Activated naive CD4-positive, alpha-beta T cell (primary cell): ENCODE results near the gene MTCL3.

ENCODE experiments used
- DNase-seq, 4 experiments: peaks; one replicate each; lab custom pipeline; 2025; lab: John Stamatoyannopoulos, UW

Gene MTCL3

DNA sequence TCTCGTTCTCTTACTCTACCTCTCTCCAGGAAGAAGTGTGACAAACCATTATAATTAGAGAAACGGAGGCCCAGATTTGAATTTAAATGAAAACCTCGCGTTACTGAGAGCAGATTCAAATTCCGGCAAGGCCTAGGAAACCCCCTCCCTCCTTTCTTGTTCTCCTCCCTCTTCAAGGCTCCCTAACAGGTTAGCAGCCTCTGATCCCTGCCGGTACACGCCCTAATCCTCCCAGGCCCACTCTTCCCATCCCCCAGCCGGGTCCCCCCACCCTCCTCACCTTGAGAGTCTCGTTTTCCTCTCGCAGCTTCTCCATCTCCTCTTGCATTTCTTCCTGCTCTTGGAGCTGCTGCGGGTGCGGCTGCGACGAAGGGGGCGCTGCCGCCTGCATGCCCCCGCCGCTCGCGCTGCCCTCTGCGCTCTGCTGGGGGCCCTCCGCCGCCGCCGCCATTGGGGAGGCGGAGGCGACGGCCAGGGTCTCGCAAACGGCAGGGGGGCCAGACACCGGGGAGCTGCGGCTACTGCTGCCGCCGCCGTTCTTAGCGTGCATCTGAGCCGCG is 3.8 kb downstream of the MTCL3 start:
- DNase-seq, result peak in 1 of 4 experiments; percentile 34

DNA sequence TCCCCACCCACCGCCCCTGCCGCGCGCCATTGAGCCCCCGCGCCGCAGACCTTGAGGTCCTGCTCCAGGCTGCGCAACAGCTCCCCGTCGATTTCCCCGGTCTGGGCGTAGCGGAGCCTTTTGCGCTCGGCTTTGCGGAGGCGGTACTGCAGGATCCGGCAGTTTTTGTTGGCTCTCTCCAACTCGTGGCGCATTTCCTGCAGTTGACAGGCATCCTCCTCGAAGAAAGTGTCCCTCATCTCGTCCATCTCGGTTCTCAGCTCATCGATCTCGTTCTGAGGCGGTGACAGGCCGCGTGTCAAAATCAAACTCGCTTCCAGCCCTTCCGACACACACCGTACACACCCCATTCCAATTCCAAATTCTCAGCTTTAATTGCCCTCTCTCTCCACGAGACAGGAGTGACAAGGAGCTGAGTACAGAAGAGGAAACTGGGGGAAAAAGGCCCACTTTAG is 4.3 kb downstream of the MTCL3 start:
- peak in 2 of 4 experiments; percentile 2 to 3 for DNase-seq

DNA sequence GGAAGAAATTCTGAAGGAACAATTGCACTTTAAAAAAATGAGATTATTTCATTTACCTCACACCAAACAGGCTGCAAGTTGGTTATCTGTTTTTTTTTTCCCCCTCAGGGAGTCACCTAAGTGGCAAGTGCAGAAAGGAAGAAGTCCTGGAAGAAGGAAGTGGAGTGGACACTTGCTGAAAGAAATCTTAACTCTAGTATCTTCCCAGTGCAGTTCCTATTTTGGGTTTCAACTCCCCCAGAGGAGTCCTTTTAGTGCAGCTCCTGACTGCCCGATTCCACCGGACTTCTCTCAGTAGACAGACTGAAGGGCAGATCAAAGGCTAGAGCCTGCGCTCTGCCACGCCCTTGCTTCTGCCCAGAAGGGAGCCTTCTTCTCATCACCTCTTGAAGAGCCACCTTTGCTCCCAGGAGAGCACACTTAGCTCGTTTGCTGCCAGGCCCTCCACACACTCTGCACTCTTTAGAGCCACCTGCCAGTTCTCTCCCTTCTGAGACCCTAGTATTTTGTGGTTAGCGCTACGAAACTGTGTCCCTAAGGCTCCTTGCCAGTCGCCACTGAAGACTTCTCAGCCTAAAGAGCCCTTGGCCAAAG is 4.9 kb downstream of the MTCL3 start:
- DNase-seq, result no peak

DNA sequence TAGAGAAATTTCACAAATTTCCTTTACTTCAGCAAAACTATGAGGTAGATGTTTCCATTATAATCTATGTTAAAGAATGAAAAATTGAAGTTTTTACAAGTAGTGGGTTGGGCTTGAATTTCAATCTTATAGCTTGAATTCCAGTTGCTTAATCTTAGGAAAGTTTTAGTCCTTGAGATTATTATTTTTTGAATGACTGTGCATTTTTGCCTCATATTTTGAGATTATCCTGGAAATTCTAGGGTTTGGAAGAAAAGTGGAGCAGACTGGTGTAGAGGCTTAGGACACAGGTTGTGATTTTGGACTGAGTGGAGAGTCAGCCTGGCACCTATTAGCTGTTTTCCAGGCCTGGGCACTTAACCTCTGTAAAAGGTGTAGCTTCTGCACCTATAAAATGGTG is 5.7 kb downstream of the MTCL3 start:
- DNase-seq, result no peak

DNA sequence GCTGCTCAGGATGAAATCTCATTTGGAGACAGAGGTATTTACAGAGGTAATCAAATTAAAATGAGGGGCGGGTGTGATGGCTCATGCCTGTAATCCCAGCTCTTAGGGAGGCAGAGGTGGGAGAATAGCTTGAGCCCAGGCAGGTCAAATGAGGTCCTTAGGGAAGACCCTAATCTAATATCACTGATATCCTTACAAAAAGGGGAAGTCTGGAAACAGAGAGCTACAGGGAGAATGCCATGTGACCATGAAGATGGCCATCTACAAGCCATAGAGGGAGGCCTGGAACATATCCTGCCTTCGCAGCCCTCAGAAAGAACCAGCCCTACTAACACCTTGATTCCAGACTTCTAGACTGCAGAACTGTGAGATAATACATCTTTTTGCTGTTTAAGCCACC is 8.3 kb downstream of the MTCL3 start:
- no peak for DNase-seq

DNA sequence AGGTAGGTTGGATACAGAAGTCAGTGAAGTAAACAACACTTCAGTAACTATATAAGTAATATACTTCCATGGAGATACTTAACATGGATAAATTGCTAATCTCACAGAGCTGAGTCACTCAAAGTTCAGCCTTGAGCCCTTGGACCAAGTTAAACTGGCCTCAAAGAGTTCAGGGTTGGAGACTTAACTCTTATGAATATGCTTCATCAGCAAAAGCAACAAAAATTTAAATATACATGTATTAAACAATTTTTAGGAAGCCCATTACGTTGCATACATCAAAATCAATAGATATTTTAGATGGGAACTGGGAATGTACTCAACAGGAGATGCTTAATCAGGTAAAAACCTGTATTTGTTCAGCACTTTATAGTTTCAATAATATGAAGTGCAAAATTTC is 12.2 kb downstream of the MTCL3 start:
- no peak for DNase-seq

DNA sequence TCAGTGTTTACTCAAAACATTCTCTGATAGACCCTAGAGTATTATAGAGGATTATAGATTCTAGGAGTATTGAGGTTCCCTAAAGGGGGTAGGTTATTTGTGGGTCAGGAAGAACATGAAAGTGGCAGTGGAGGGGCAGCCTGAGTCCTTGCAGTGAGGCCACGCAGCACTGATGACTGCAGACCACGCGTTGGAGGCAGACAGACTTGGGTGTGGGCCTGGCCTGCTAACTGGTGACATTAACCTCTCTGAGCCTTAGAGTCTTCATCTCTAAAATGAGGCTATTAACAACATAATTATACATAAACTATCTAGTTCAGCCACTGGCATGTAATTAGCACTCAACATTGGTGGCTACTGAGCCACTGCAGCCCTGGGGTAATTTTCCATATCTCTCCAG is 16.1 kb downstream of the MTCL3 start:
- no peak for DNase-seq

DNA sequence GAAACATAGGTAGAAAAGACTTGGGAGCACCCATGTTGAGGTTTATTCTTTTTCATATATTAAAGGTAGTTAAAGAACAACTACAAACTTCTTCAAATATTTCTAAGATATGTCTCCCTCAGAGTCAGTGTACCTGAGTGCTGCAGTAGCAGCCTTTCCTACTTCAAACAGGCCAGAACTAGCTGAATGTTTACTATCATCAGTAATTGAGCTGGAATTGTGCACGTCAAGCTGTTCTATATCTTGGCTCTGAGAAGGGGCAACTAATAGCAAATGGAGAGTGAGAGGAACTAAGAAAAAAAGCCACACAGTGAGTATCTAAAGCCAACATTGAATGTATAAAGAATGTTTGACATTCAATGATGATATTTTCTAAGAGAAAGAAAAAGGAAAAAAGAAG is 21.7 kb downstream of the MTCL3 start:
- DNase-seq, result no peak

DNA sequence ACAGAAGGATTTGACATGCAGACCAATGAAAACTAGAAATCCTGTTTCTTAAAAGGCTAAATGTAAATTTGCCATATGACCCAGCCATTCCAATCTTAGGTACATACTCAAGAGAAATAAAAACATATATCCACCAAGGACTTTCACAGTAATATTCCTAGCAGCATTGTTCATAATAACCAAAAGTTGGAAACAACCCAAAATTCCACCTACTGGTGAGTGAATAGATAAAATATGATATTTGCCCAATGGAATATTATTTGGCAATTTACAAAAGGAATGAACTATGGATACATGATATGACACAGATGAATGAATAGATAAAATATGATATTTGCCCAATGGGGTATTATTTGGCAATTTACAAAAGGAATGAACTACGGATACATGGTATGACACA is 22.7 kb downstream of the MTCL3 start:
- DNase-seq, result no peak

DNA sequence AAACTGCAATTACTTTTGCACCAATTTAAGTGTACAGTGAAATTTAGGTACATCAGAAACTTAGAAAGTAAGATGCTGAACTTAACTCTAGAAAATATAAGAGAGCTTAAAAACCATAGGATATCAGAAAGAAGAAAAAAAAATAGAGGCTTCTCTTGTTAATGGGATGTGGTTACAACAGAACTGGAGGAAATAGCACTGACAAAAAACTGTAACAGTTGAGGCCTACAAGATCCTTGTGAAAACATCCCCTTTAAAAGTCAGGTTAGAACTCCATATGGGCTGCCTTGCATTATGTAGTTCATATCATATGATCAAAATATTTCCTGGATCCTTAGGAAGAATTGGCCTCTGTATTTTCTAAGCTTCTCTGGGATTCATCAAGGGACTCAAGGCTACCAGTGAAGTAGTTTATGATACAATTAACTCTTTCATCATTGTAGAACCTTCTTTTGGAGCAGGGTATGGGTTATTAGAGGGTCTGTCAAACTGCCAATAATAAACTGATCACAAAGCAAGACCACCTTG is 24.8 kb downstream of the MTCL3 start:
- DNase-seq, result no peak

DNA sequence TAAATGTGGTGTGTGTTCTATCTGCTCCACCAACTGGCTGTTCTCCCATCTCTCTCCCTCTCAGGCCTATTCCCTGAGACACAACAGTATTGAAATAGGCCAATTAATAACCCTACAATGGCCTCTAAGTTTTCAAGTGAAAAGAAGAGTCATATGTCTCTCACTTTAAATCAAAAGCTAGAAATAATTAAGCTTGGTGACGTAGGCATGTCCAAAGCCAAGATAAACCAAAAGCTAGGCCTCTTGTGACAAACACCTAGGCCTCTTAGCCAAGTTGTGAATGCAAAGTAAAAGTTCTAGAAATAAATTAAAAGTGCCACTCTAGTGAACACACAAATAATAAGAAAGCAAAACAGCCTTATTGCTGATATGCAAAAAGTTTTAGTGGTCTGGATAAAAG is 29.9 kb downstream of the MTCL3 start:
- DNase-seq, result no peak

DNA sequence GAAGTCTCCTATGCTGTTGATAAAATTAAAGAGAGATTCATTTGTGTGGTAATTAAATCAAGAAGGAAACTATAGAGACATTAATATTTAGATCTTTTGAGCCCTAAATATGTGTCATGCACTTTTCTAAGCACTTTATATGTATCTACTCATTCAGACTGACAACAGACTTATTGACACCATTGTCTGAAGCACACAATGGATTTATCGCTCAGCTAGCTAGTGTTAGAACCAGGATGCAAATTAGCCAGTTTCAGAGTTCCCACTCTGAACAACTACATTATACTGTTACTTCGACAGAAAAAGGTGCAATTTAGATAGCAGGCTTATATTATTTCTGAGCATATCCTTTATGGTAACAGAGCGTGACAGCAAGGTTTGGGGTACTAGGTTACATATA is 32.2 kb downstream of the MTCL3 start:
- DNase-seq, result no peak

DNA sequence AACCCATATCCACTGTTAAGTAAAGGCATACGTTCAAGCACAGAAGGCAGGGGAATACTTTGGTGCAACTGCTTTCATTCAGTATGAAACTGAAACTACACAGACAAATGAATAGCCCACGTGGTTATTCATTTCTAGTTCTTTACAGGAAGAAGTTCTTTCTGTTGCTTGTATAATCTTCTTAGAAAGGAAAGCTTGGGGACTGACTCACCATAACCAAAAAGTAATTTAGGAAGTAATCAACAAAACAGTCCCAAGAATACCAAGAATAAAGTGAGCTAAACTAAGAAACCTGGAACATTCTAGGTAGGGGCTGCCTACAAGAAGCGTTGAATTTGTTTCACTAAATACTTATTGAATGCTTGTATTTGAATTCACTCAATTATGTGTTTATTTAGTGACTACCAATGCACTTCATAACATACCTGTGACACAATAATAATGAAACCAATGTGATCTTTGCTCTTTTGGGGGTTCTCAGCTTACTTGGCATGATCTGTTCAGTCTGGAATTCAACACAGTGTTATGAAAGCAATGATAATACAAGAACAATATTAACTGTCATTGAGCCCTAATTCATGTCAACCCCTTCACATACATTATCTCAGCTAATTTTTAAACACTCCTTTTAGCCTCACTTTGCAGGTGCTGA is 34.8 kb downstream of the MTCL3 start:
- no peak for DNase-seq

DNA sequence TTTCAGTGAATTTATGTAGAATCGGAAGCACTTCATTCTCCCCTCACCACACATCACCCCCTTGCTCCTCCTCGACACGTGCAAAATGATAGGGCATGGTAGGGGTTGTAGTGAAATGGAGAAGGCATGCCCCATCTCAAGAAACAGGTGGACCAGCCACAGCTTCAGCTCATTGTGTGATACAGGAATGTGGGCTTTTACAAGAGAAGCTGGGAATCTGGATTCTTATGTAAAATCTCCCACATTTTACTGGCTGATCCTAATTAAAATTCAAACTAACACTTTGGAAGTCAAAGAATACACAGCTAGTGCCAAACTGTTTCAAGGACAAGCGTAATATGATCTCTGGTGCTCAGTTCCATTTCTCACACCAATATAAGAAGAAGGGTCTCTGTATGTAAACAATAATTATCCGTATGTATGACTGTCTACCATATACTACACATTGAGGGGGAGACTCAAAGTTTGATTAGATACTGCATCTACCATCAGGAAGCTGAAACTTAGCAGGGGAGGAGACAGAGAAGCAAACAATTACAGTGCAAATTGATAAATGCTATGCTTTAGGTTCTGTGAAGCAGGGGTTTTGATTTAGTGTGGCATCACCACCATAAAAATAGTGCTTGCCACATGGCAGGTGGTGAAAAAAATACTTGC is 35.6 kb downstream of the MTCL3 start:
- no peak for DNase-seq

DNA sequence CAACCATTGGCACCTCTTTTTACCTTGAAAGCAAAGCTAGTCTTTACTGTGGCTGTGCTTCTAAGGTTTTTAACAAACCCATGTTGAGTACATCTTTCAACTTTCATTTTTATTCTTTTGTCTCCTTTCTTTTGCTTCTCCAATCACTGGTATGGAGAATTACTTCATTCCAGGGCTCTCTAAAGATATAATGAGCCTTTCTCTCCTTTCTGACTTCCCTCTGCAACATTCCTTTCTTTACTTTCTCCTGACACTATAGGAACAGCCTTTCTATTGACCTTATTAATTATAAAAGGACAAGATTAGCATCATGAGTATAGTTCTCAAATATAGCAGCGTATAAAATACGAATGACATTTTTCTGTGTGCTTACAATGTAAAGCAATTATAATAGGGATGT is 36.8 kb downstream of the MTCL3 start:
- no peak for DNase-seq

DNA sequence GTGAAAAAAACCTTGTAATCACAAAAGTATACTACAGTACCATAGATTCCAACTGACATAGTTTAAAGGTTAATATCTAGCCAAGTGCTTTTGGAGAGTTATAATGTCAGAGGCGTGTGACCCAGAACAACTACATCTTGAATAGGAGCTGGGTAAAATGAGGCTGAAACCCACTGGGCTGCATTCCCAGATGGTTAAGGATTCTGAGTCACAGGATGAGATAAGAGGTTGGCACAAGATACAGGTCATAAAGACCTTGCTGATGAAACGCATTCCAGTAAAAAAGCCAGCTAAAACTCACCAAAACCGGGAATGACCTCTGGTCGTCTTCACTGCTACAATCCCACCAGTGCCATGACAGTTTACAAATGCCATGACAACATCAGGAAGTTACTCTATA is 37.5 kb downstream of the MTCL3 start:
- DNase-seq, result no peak

DNA sequence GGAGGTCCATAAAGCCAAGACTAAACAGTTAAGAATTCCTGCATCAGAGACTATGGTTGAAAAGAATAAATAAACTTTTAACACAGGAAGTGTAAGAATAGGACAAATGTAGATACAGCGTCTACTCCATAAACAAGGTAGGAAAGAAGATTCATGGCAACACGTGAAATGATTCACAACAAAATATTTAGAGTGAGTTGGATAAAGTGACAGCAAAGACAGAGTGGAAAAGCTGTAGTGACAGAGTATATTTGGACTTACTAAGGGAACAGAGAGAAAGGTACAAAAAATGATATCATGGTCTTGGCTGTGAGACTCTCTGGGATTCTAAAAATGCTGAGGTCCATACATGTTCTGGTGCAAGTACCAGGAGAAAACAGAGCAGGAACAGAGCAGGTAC is 38.0 kb downstream of the MTCL3 start:
- no peak for DNase-seq

DNA sequence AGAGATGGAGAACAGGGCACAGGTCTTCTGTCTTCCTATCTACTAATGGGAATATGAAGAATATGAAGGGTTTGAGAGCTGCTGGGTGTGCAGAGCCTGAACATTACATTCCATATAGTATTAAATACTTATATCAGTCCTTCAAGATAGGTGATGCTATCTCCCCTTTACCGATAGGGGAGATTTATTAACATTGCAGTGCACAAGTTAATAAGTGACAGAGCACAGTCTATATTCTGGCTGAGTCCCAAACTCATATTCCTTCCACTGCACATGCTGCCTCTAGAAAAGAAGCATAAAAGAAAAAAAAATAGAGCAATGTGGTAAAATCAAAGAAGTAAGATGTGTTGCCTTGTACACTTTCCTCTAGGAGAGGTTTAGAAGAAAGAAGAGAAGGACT is 41.5 kb downstream of the MTCL3 start:
- DNase-seq, result no peak

DNA sequence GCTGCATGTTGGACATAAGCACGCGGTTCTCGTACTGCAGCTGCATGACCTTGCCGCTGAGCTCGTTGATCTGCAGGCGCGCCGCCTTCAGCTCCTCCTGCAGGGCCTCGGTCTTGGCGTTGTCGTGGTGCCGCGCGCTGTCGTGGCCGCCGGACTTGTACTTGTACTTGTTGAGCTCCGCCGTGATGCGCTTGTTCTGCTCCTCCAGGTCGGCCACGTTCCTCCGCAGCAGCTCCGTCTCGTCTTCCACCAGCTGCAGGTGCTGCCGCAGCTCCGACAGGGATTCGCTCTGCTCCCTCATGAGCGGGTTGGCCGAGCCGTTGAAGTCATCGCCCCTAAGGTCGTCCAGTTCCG is 43.3 kb downstream of the MTCL3 start:
- DNase-seq, result no peak

DNA sequence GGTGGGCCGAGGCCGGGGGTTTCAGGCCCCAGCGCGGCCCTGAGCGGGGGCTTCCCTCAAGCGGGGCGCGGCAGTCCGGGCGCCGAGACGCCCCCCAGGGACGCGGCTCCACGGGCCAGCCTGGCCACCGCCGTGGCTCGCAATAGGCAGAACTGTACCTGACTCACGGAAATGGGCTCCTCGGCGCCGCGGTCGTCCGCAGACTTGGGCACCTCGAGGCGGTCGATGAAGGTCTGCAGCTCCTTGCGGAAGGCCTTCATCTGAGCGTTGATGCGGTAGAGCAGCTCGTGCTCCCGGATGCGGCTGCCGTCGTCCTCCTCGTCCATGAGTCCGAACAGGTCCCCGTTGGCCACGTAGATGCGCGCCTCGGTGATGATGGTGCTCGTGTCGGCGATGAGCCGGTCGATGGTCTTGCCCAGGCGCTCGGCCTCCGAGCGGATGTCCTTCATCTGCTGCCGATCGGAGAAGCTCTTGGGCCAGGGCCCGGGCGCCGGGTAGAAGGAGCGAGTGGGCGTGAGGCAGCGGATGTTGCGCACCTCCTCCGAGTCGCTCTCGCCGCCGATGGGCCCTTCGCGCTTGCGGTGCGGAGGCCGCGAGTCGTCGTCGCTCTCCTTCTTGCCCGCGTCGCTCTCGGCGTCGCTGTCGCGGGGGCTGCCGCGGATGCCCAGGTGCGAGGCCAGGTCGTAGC is 43.9 kb downstream of the MTCL3 start:
- DNase-seq, result no peak

DNA sequence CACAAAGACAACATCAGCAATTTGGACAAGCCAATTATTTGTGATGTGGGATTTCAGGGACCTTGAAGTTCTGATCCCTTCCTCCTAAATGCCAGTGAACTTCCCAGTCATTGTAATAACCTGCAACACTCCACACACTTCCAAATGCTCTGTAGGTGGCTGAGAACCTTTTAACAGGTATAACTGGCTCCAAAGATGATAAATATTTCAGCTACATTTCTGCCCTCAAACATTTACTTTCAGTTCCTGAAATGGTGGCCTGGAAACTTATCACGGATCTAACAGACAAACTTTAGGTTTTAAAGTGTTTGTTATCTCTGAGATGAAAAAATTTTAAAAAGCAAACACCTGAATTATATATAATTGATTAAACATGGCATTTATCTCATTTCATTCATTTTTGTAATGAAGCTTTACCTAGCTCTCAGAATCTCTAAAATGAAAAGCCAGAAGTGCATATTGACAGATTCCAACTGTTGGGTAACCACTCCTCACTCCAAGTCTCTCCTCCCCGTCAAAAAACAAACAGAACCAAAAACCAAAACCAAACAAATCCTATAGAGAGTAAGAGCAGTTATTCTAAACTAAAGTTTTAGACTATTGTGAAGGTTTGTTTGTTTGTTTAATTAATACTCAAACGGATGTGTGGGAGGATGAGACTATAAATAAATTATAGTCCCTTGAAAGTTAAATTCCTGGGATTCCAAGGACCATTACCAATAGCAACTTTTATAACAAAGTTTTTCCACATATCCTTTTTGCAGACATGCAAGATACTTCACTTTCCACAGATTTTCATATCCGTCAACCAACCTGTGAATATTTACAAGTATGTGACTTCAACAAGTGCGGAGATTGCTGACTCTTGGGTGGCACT is 47.5 kb downstream of the MTCL3 start:
- DNase-seq, result no peak

DNA sequence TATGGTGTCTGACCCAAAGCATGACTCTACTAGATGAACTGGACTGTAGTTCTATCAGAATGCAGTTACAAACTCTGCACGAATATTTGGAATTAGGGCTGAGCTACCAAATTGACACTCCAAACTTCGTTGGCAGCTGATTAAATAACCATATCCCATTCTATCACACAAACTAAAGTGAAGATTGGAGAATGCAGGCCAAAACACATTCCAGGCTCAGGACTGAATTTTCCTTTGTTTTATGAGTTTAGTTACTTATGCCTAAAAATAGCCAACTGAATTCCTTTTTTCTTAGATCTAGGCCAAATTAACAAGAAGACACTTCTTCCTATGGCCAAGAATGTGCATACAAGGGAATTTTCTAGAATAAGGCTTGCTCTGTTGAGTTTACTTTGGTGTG is 50.2 kb downstream of the MTCL3 start:
- DNase-seq, result no peak
